ENCODE data around the gene HEBP2. TPM values are rescaled to one million over a fixed set of nuclear protein-coding genes. Genes with fewer than 3 reads are reported as not detected.

Gene HEBP2
- total and polyA plus RNA-seq, 2 of the 13 experiments (the other 11 are each of a cell fraction or from before 2014, with no cell fraction given), result 16.0 to 72.8 TPM

DNA sequence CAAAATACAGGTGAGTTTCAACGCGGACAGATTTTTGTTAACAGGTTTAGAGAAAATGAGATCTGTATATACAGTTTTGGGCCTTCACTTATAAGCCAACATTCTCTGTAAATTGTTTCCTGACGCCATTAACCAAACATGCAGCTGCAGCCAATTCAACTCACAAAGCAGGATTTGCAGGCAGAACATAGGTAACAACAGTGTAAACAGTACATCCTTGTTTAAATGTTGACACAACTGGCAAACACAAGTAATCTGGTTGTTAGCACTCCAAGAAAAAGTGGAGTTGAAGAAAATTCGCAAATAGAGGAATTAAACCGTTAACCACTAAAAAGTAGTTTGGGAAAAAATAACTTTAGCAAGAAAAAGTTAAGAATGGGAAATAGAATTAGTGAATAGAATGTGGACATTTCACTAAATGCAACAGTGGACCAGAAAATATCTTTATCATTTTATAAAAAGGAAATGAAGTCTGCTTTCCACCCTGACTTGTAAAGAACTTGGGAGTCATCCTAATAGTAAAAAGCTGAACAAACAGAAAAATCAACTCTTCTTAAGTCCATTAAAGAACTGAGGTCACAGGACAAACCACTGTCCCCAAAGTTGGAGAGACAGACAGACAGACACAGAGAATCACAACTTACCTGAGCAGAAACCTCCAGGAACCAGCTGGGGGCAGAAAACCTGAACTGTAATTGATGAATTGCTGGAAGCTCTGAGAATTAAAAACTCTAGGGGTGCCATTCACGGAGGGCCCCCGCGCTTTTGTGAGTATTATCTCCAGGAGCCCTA is 16.2 kb upstream of the HEBP2 start (continued):
- no peak for TF ChIP-seq RNF219 (CRISPR knock-in tag; IDR thresholded peaks at IDR 0.05)
- TF ChIP-seq GATAD1 (CRISPR knock-in tag; IDR thresholded peaks at IDR 0.05), result no peak
- no peak for TF ChIP-seq SP5 (CRISPR knock-in tag; IDR thresholded peaks at IDR 0.05; ENCODE audit: borderline replicate concordance, low read depth)
- no peak for TF ChIP-seq MEIS1 (CRISPR knock-in tag; IDR thresholded peaks at IDR 0.05; ENCODE audit: borderline replicate concordance)
- no peak for TF ChIP-seq ZFY (CRISPR knock-in tag; IDR thresholded peaks at IDR 0.05)
- no peak for TF ChIP-seq ZBTB1 (CRISPR knock-in tag; IDR thresholded peaks at IDR 0.05; ENCODE audit: borderline replicate concordance)
- peak; percentile 71; the same call in 1 of the 2 replicates for TF ChIP-seq TBX3 (IDR thresholded peaks at IDR 0.05; ENCODE audit: borderline replicate concordance)
- peak in 1 of 2 experiments; percentile 44; a peak in 1 of 4 replicates for TF ChIP-seq EP300 (IDR thresholded peaks at IDR 0.05; ENCODE audit: low read depth in 2 of 2, low read length in 2 of 2)
- TF ChIP-seq EP300 (CRISPR knock-in tag; IDR thresholded peaks at IDR 0.05; ENCODE audit: borderline replicate concordance), result no peak
- TF ChIP-seq SOX5 (CRISPR knock-in tag; IDR thresholded peaks at IDR 0.05; ENCODE audit: borderline replicate concordance), result peak; percentile 70; the same call in 1 of the 2 replicates
- TF ChIP-seq ARHGAP35 (CRISPR knock-in tag; IDR thresholded peaks at IDR 0.05; ENCODE audit: borderline replicate concordance), result no peak
- TF ChIP-seq TCF12 (IDR thresholded peaks at IDR 0.05), result no peak
- TF ChIP-seq TCF12 (CRISPR knock-in tag; IDR thresholded peaks at IDR 0.05), result no peak
- no peak for TF ChIP-seq ZNF556 (CRISPR knock-in tag; IDR thresholded peaks at IDR 0.05; ENCODE audit: borderline replicate concordance)
- no peak for TF ChIP-seq ZNF562 (CRISPR knock-in tag; IDR thresholded peaks at IDR 0.05; ENCODE audit: borderline replicate concordance)
- TF ChIP-seq ZNF772 (CRISPR knock-in tag; IDR thresholded peaks at IDR 0.05), result peak; percentile 37; the same call in 1 of the 2 replicates
- no peak for TF ChIP-seq ZNF546 (CRISPR knock-in tag; conservative IDR thresholded peaks at IDR 0.05)
- no peak for TF ChIP-seq ZBTB26 (CRISPR knock-in tag; IDR thresholded peaks at IDR 0.05; ENCODE audit: borderline replicate concordance)
- peak; percentile 84 for TF ChIP-seq FOXA1 (IDR thresholded peaks at IDR 0.05)
- peak; percentile 79 for TF ChIP-seq FOXA1 (CRISPR knock-in tag; IDR thresholded peaks at IDR 0.05)
- TF ChIP-seq, protein P1, sequence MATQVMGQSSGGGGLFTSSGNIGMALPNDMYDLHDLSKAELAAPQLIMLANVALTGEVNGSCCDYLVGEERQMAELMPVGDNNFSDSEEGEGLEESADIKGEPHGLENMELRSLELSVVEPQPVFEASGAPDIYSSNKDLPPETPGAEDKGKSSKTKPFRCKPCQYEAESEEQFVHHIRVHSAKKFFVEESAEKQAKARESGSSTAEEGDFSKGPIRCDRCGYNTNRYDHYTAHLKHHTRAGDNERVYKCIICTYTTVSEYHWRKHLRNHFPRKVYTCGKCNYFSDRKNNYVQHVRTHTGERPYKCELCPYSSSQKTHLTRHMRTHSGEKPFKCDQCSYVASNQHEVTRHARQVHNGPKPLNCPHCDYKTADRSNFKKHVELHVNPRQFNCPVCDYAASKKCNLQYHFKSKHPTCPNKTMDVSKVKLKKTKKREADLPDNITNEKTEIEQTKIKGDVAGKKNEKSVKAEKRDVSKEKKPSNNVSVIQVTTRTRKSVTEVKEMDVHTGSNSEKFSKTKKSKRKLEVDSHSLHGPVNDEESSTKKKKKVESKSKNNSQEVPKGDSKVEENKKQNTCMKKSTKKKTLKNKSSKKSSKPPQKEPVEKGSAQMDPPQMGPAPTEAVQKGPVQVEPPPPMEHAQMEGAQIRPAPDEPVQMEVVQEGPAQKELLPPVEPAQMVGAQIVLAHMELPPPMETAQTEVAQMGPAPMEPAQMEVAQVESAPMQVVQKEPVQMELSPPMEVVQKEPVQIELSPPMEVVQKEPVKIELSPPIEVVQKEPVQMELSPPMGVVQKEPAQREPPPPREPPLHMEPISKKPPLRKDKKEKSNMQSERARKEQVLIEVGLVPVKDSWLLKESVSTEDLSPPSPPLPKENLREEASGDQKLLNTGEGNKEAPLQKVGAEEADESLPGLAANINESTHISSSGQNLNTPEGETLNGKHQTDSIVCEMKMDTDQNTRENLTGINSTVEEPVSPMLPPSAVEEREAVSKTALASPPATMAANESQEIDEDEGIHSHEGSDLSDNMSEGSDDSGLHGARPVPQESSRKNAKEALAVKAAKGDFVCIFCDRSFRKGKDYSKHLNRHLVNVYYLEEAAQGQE (IDR thresholded peaks at IDR 0.05; ENCODE audit: borderline replicate concordance in 1 of 2, low read depth in 1 of 2, low read length in 2 of 2), result no peak
- no peak for TF ChIP-seq CENPT (CRISPR knock-in tag; IDR thresholded peaks at IDR 0.05; ENCODE audit: low read depth)
- TF ChIP-seq MIXL1 (CRISPR knock-in tag; IDR thresholded peaks at IDR 0.05), result peak; percentile 76
